GM12878 (cell line): Measurements from ENCODE around the gene DLEC1. TPM values are rescaled to one million over a fixed set of nuclear protein-coding genes. Genes with fewer than 3 reads are reported as not detected.

ENCODE experiments used
- ATAC-seq: fragments of 200-7000 bp; cut with Tn5 transposase; 3 replicates; pipeline ENCODE4 v1.9.1; 2020; ENCODE audit warnings: mild to moderate bottlenecking, moderate library complexity
- BruUV-seq: library from RNA; stranded (reverse); fragments of 400-500 nt; replicated peaks from 2 replicates; lab custom pipeline; 2021; lab: Mats Ljungman, UMichigan
- CTCF ChIA-PET: fragments of 300-600 bp; sonication (Branson Sonifier 250); formaldehyde crosslinking; extraction: SDS; loops from one replicate; lab custom pipeline; 2021; ENCODE audit warnings: inconsistent platforms; lab: Yijun Ruan, JAX
- POLR2A ChIA-PET: fragments of 350-600 bp; formaldehyde crosslinking; extraction: SDS; loops from one replicate; lab custom pipeline; 2021; ENCODE audit warnings: inconsistent platforms; lab: Charles Lee
- RAD21 ChIA-PET: fragments of 300-600 bp; sonication (Branson Sonifier 250); formaldehyde crosslinking; loops from one replicate; lab custom pipeline; 2023; ENCODE audit warnings: antibody characterized with exemption; ENCODE audit not compliant: unreplicated experiment; lab: Charles Lee
- SMC1A ChIA-PET: fragments of 300-600 bp; sonication (Branson Sonifier 250); formaldehyde crosslinking; loops from one replicate; lab custom pipeline; 2023; ENCODE audit not compliant: unreplicated experiment, uncharacterized antibody; lab: Charles Lee
- DNase-seq: peaks from one replicate; pipeline ENCODE4 v3.0.0-alpha.2; 2011; ENCODE audit warnings: low read depth, low spot score
- FAIRE-seq: peaks from 3 replicates; lab custom pipeline; 2011; peaks lifted over from hg19 to GRCh38; lab: Jason Lieb, UNC
- H2AFZ ChIP-seq: 2 replicates; pipeline ENCODE4 v1.6.0; 2011; ENCODE audit warnings: low read depth, low read length, control low read depth; ENCODE audit not compliant: control insufficient read depth
- H3K27ac ChIP-seq: 2 replicates; pipeline ENCODE4 v1.5.1; 2011; ENCODE audit warnings: control low read depth; ENCODE audit not compliant: control insufficient read depth, insufficient read depth
- H3K27me3 ChIP-seq, 2 experiments: replicated peaks in 1 of 2; 2 replicates each; pipeline versions ENCODE4 v1.6.0 to v1.6.1; 2011; ENCODE audit warnings: low read length in 1 of 2; ENCODE audit not compliant: control insufficient read depth in 2 of 2, insufficient read depth in 2 of 2
- H3K36me3 ChIP-seq, 2 experiments: 2 replicates each; pipeline ENCODE4 v1.5.1; 2011; ENCODE audit warnings: low read length in 1 of 2; ENCODE audit not compliant: control insufficient read depth in 2 of 2, insufficient read depth in 2 of 2
- H3K4me1 ChIP-seq: 2 replicates; pipeline ENCODE4 v1.6.1; 2011; ENCODE audit warnings: mild to moderate bottlenecking, low read length, moderate library complexity, mixed read lengths; ENCODE audit not compliant: control insufficient read depth, insufficient read depth
- H3K4me2 ChIP-seq: 2 replicates; pipeline ENCODE4 v1.6.0; 2011; ENCODE audit warnings: control low read depth; ENCODE audit not compliant: control insufficient read depth, insufficient read depth
- H3K4me3 ChIP-seq: fragments of 200-600 bp; sonication (generic); 2 replicates; pipeline ENCODE4 v1.5.1; 2016
- H3K79me2 ChIP-seq: 2 replicates; pipeline ENCODE4 v1.6.0; 2011; ENCODE audit warnings: low read length; ENCODE audit not compliant: control insufficient read depth, insufficient read depth
- H3K9ac ChIP-seq: 2 replicates; pipeline ENCODE4 v1.8.0; 2011; ENCODE audit warnings: low read length, control low read depth, mixed read lengths; ENCODE audit not compliant: control insufficient read depth, insufficient read depth
- H3K9me3 ChIP-seq: replicated peaks from 3 replicates; pipeline ENCODE4 v1.5.1; 2011; ENCODE audit warnings: mild to moderate bottlenecking, low read length; ENCODE audit not compliant: control insufficient read depth, insufficient read depth
- H4K20me1 ChIP-seq: 2 replicates; pipeline ENCODE4 v1.6.0; 2011; ENCODE audit not compliant: control insufficient read depth, insufficient read depth
- CBFB ChIP-seq: IDR thresholded peaks from 2 replicates; pipeline ENCODE4 v1.6.1; 2016; ENCODE audit warnings: antibody characterized with exemption, low read depth
- CEBPZ ChIP-seq: fragments of 150-350 bp; IDR thresholded peaks from 2 replicates; pipeline ENCODE4 v1.6.1; 2016; ENCODE audit warnings: low read depth, low read length
- CREB1 ChIP-seq: IDR thresholded peaks from 2 replicates; pipeline ENCODE4 v1.6.1; 2012; ENCODE audit warnings: low read depth, mild to moderate bottlenecking, inconsistent platforms
- CTCF ChIP-seq, 3 experiments: IDR thresholded peaks in 2 of 3; conservative IDR thresholded peaks in 1 of 3; 2 replicates each; pipeline ENCODE4 v1.5.1; 2011; ENCODE audit warnings: low read depth in 3 of 3, low read length in 3 of 3, mild to moderate bottlenecking in 3 of 3, control low read depth in 2 of 3, moderate library complexity in 2 of 3, inconsistent platforms in 1 of 3, mixed read lengths in 1 of 3; ENCODE audit not compliant: control insufficient read depth in 2 of 3, insufficient read depth in 1 of 3; ENCODE audit errors: extremely low read depth in 1 of 3
- EED ChIP-seq: sonication (generic); IDR thresholded peaks from 2 replicates; pipeline ENCODE4 v1.6.1; 2016; ENCODE audit warnings: antibody characterized with exemption, low read depth
- EZH2 ChIP-seq: IDR thresholded peaks from 2 replicates; pipeline ENCODE4 v1.6.1; 2012; ENCODE audit warnings: low read depth, mild to moderate bottlenecking, control low read depth, inconsistent platforms, low read length, borderline replicate concordance; ENCODE audit not compliant: control insufficient read depth
- HDGF ChIP-seq: fragments of 450-650 bp; IDR thresholded peaks from 2 replicates; pipeline ENCODE4 v1.6.1; 2016; ENCODE audit warnings: antibody characterized with exemption
- RAD21 ChIP-seq: IDR thresholded peaks from 2 replicates; pipeline ENCODE4 v1.6.1; 2011; ENCODE audit warnings: mild to moderate bottlenecking, low read depth, low read length, moderate library complexity; ENCODE audit not compliant: insufficient read depth
- RELA ChIP-seq: fragments of 450-650 bp; IDR thresholded peaks from 2 replicates; pipeline ENCODE4 v1.8.0; 2014; ENCODE audit warnings: borderline replicate concordance; ENCODE audit not compliant: partially characterized antibody
- RUNX3 ChIP-seq: IDR thresholded peaks from 2 replicates; pipeline ENCODE4 v1.6.1; 2012; ENCODE audit warnings: low read length, inconsistent platforms
- SMAD1 ChIP-seq: fragments of 450-650 bp; IDR thresholded peaks from 2 replicates; pipeline ENCODE4 v1.6.1; 2018; ENCODE audit warnings: mild to moderate bottlenecking, low read depth; ENCODE audit not compliant: partially characterized antibody
- SMC3 ChIP-seq: IDR thresholded peaks from 2 replicates; pipeline ENCODE4 v1.6.1; 2011; ENCODE audit warnings: low read length, improper control_type of control experiment, borderline replicate concordance
- SP1 ChIP-seq: IDR thresholded peaks from one replicate; pipeline ENCODE4 v1.6.1; 2011; ENCODE audit warnings: low read depth, low read length
- YY1 ChIP-seq: IDR thresholded peaks from 2 replicates; pipeline ENCODE4 v1.6.1; 2011; ENCODE audit warnings: low read depth, mild to moderate bottlenecking, low read length
- WGBS: methylation state at CpG from one replicate; pipeline ENCODE4 v1.1.6; 2016; ENCODE audit warnings: low lambda C conversion rate; ENCODE audit not compliant: insufficient replicate concordance, insufficient coverage; ENCODE audit errors: missing lambda C conversion rate; 5-methylcytosine and 5-hydroxymethylcytosine counted together
- in situ Hi-C: fragments of 300-500 bp; cut with MboI; formaldehyde crosslinking; loops from 9 replicates; pipeline ENCODE4 v1.14.3; 2018; ENCODE audit warnings: mixed read lengths
- intact Hi-C: fragments of 100-400 bp; cut with micrococcal nuclease; formaldehyde crosslinking; loops from one replicate; pipeline ENCODE4 v1.14.2; 2022; ENCODE audit not compliant: unreplicated experiment
- polyA plus RNA-seq, 11 experiments: library from polyadenylated mRNA; depleted of rRNA in 4 of 11; unstranded in 6 of 11; stranded (reverse) in 5 of 11; fragments of >200 nt; fragmentation: Nextera tagmentation in 4 of 11; fragmentation: Illumina TruSeq in 1 of 11; extraction: Ambion mirVana in 4 of 11; extraction: Trizol in 1 of 11; gene quantifications; 1 replicate in 1 of 11; 2 replicates in 10 of 11; pipeline versions ENCODE4 v1.2.1 to v1.2.3, GENCODE V29; 2011 to 2016; ENCODE audit warnings: inconsistent platforms in 2 of 11, missing spikeins in 2 of 11, low read depth in 1 of 11
- total RNA-seq, 4 experiments: library from RNA; depleted of rRNA in 3 of 4; stranded (reverse); fragments of >200 nt in 3 of 4; fragmentation: Illumina TruSeq in 1 of 4; extraction: Trizol in 1 of 4; gene quantifications; 2 replicates each; pipeline versions ENCODE4 v1.2.1 to v1.2.3, GENCODE V29; 2013 to 2021

Gene DLEC1
- total and polyA plus RNA-seq, 10 of the 15 experiments (the other 5 are each of a cell fraction or from before 2014, with no cell fraction given) = 0.03 to 0.29 (median 0.07) TPM; not detected in 3

- 77% methylated on average over 6 of the region's 6 CpGs for WGBS
Observed at GRCh38 chr3:38131621-38132369, 92.8 kb downstream of the DLEC1 start.

More at GRCh38 chr3:38131621-38132369, 92.8 kb downstream of the DLEC1 start:
- FAIRE-seq (no peak), ATAC-seq (peak; percentile 60), DNase-seq (no peak)
- Histone ChIP-seq H3K9ac (peak overlapping the region; percentile 11; the same call in 1 of the 2 replicates), H3K27ac (no peak overlapping the region), H3K36me3 (peaks cover 11 to 37% of the 10 kb centered on the region in 2 experiments), H2AFZ (no peak overlapping the region), H3K4me2 (peak overlapping the region; percentile 18; the same call in 1 of the 2 replicates), H3K4me3 (no peak overlapping the region), H3K79me2 (peaks cover 22% of the 10 kb centered on the region), H3K27me3 (no peaks in the 10 kb centered on the region), H4K20me1 (peaks cover 5% of the 10 kb centered on the region), H3K4me1 (peaks cover 18% of the 10 kb centered on the region), H3K9me3 (no peaks in the 10 kb centered on the region)
- intact Hi-C loops = no loop called here
- in situ Hi-C loops = no loop called here
- TF ChIP-seq RUNX3 (peak; percentile 83), EED (no peak), CREB1 (no peak), YY1 (0 out of 2 replicates have a peak, but pooled peaks have one; percentile 53), RAD21 (peak; percentile 56), CBFB (peak; percentile 58; the same call in 1 of the 2 replicates), EZH2 (no peak), SMAD1 (no peak), SMC3 (peak; percentile 42; the same call in 1 of the 2 replicates), CEBPZ (no peak), HDGF (no peak), SP1 (no peak), RELA (no peak), CTCF (IDR thresholded peaks at IDR 0.05 in 2 of 3, conservative IDR thresholded peaks at IDR 0.05 in 1 of 3; ENCODE audit: control insufficient read depth in 2 of 3, extremely low read depth in 1 of 3, insufficient read depth in 1 of 3, low read depth in 3 of 3, low read length in 3 of 3) (peak; percentile 59 to 67 (median 61))
- RAD21 ChIA-PET = interaction anchor here (0.9 to 2.5 kb wide), 5 partner anchors 26 to 212 kb away, joined by 3 to 10 read pairs (median 3); partner anchors contain the start of genes OXSR1 and SLC22A14
- SMC1A ChIA-PET = interaction anchor here (0.7 to 4.4 kb wide), 16 partner anchors 10 to 227 kb away, joined by 3 to 18 read pairs (median 4); partner anchors contain the start of genes OXSR1 and SLC22A14
- CTCF ChIA-PET = interaction anchor here (0.8 to 6.0 kb wide), 27 partner anchors 9 to 349 kb away, joined by 3 to 54 read pairs (median 5); partner anchors contain the start of genes OXSR1, SLC22A14 and XYLB
- POLR2A ChIA-PET = interaction anchor here (1.1 to 1.8 kb wide), 3 partner anchors 32 to 215 kb away, joined by 3 to 5 read pairs (median 4); partner anchors contain the start of genes OXSR1 and XYLB
- BruUV-seq = no TSS peak
